ENCODE results near the gene C2orf78. TPM values are rescaled to one million over a fixed set of nuclear protein-coding genes. Genes with fewer than 3 reads are reported as not detected.

C2orf78 gene
- polyA plus RNA-seq, 1 donor from 2014 or later, result not detected

GRCh38 chr2:73828818-73829570 is 45.0 kb downstream of the C2orf78 start, which contains the start of gene STAMBP:
STAMBP (plus strand) TSS chr2:73828961; CDS start chr2:73830857, 1,896 bp downstream.
- peak within 1 kb of the TSS; percentile 76 for H3K4me3 ChIP-seq (ENCODE audit: low read length)
- H3F3A ChIP-seq (ENCODE audit: insufficient read depth, low read length, poor library complexity, severe bottlenecking), result no peaks in the 10 kb centered on the region
- H3K9me3 ChIP-seq (ENCODE audit: low read length), result no peaks in the 10 kb centered on the region
- H3K36me3 ChIP-seq (ENCODE audit: insufficient read depth, low read length), result peaks cover 5% of the 10 kb centered on the region
- peak within 1 kb of the TSS; percentile 93 for H3K4me2 ChIP-seq (ENCODE audit: low read length)
- H3K79me2 ChIP-seq (replicated peaks; ENCODE audit: insufficient read depth, low read length), result peaks cover 21% of the 10 kb centered on the region
- peak within 1 kb of the TSS; percentile 86 for H3K9ac ChIP-seq (ENCODE audit: low read length)
- H2AFZ ChIP-seq (ENCODE audit: low read depth, low read length), result peak within 1 kb of the TSS; percentile 86
- TF ChIP-seq RAD21 (conservative IDR thresholded peaks at IDR 0.05) (peak; percentile 28), REST (IDR thresholded peaks at IDR 0.05; ENCODE audit: borderline replicate concordance) (peak; percentile 47), CTCF (IDR thresholded peaks at IDR 0.05; ENCODE audit: poor library complexity, severe bottlenecking) (no peak), EP300 (conservative IDR thresholded peaks at IDR 0.05; ENCODE audit: poor library complexity, severe bottlenecking) (peak; percentile 53), POLR2AphosphoS5 (IDR thresholded peaks at IDR 0.05) (peak; percentile 99), EZH2 (IDR thresholded peaks at IDR 0.05; ENCODE audit: borderline replicate concordance, insufficient read depth, low read length, poor library complexity, severe bottlenecking) (no peak), TAF1 (IDR thresholded peaks at IDR 0.05; ENCODE audit: low read depth) (peak; percentile 32), MXI1 (conservative IDR thresholded peaks at IDR 0.05; ENCODE audit: poor library complexity, severe bottlenecking) (peak; percentile 94)
- H3K9me2 ChIP-seq (ENCODE audit: insufficient read depth, low read length), result no peaks in the 10 kb centered on the region
- H3K27me3 ChIP-seq (ENCODE audit: insufficient read depth, low read depth, low read length), result no peaks in the 10 kb centered on the region
- no peaks in the 10 kb centered on the region for H4K20me1 ChIP-seq (ENCODE audit: insufficient read depth)
- peak within 1 kb of the TSS; percentile 82 for H3K27ac ChIP-seq (ENCODE audit: low read length)

GRCh38 chr2:73830871-73831401 is 47.0 kb downstream of the C2orf78 start:
- H3K4me2 ChIP-seq (ENCODE audit: low read length), result no peak overlapping the region
- no peaks in the 10 kb centered on the region for H4K20me1 ChIP-seq (ENCODE audit: insufficient read depth)
- TF ChIP-seq POLR2AphosphoS5 (IDR thresholded peaks at IDR 0.05), result no peak
- no peak for TF ChIP-seq MXI1 (conservative IDR thresholded peaks at IDR 0.05; ENCODE audit: poor library complexity, severe bottlenecking)
- no peak for TF ChIP-seq REST (IDR thresholded peaks at IDR 0.05; ENCODE audit: borderline replicate concordance)
- TF ChIP-seq CTCF (IDR thresholded peaks at IDR 0.05; ENCODE audit: poor library complexity, severe bottlenecking), result no peak
- TF ChIP-seq SMC3 (conservative IDR thresholded peaks at IDR 0.05; ENCODE audit: poor library complexity), result no peak
- TF ChIP-seq EP300 (conservative IDR thresholded peaks at IDR 0.05; ENCODE audit: poor library complexity, severe bottlenecking), result no peak
- no peak for TF ChIP-seq EZH2 (IDR thresholded peaks at IDR 0.05; ENCODE audit: borderline replicate concordance, insufficient read depth, low read length, poor library complexity, severe bottlenecking)
- TF ChIP-seq RAD21 (conservative IDR thresholded peaks at IDR 0.05), result no peak
- no peak for TF ChIP-seq TAF1 (IDR thresholded peaks at IDR 0.05; ENCODE audit: low read depth)
- no peak overlapping the region for H3K27ac ChIP-seq (ENCODE audit: low read length)
- no peaks in the 10 kb centered on the region for H3K9me2 ChIP-seq (ENCODE audit: insufficient read depth, low read length)
- H3K27me3 ChIP-seq (ENCODE audit: insufficient read depth, low read depth, low read length), result no peaks in the 10 kb centered on the region
- no peak overlapping the region for H2AFZ ChIP-seq (ENCODE audit: low read depth, low read length)
- H3K4me3 ChIP-seq (ENCODE audit: low read length), result peak overlapping the region; percentile 76
- peaks cover 5% of the 10 kb centered on the region for H3K36me3 ChIP-seq (ENCODE audit: insufficient read depth, low read length)
- H3F3A ChIP-seq (ENCODE audit: insufficient read depth, low read length, poor library complexity, severe bottlenecking), result no peaks in the 10 kb centered on the region
- H3K9me3 ChIP-seq (ENCODE audit: low read length), result no peaks in the 10 kb centered on the region
- no peak overlapping the region for H3K9ac ChIP-seq (ENCODE audit: low read length)
- peaks cover 21% of the 10 kb centered on the region for H3K79me2 ChIP-seq (replicated peaks; ENCODE audit: insufficient read depth, low read length)
